ENCODE results near the gene INPP4A. TPM values are rescaled to one million over a fixed set of nuclear protein-coding genes. Genes with fewer than 3 reads are reported as not detected.
A peak's percentile ranks its signal among the peaks of the same experiment; 100 is the strongest.
"Not testable (repeated sequence)": the region's sequence is repeated elsewhere in the genome, so short reads cannot be mapped to it uniquely, and the experiment has no call there.

INPP4A gene
- total and polyA plus RNA-seq, 5 donors, result 5.1 to 18.1 (median 15.8) TPM

GRCh38 chr2:98583276-98583675, 138.6 kb downstream of the INPP4A start:
- intact Hi-C loops (cut with DNase I), result no loop called here
- Histone ChIP-seq H3K27ac (ENCODE audit: low read length) (no peak overlapping the region), H3K27me3 (ENCODE audit: control insufficient read depth, insufficient read depth) (no peaks in the 10 kb centered on the region), H3K9me3 (ENCODE audit: control insufficient read depth, low read length) (no peaks in the 10 kb centered on the region), H3K4me1 (ENCODE audit: control insufficient read depth, insufficient read depth, low read length) (no peaks in the 10 kb centered on the region), H3K4me3 (ENCODE audit: low read length) (no peak overlapping the region)
- DNase-seq (no peak), ATAC-seq (no peak)
- WGBS, result 95% methylated on average over 7 of the region's 7 CpGs

GRCh38 chr2:98583816-98584618, 139.4 kb downstream of the INPP4A start:
- DNase-seq, result no peak
- intact Hi-C loops (cut with DNase I), result no loop called here
- ATAC-seq, result no peak
- WGBS, result 88% methylated on average over 10 of the region's 10 CpGs
- no peak overlapping the region for H3K4me3 ChIP-seq (ENCODE audit: low read length)
- no peaks in the 10 kb centered on the region for H3K9me3 ChIP-seq (ENCODE audit: control insufficient read depth, low read length)
- H3K4me1 ChIP-seq (ENCODE audit: control insufficient read depth, insufficient read depth, low read length), result no peaks in the 10 kb centered on the region
- no peak overlapping the region for H3K27ac ChIP-seq (ENCODE audit: low read length)
- H3K27me3 ChIP-seq (ENCODE audit: control insufficient read depth, insufficient read depth), result no peaks in the 10 kb centered on the region

GRCh38 chr2:98585386-98585785, 140.7 kb downstream of the INPP4A start:
- ATAC-seq, result no peak
- no peaks in the 10 kb centered on the region for H3K4me1 ChIP-seq (ENCODE audit: control insufficient read depth, insufficient read depth, low read length)
- H3K27me3 ChIP-seq (ENCODE audit: control insufficient read depth, insufficient read depth), result no peaks in the 10 kb centered on the region
- no peaks in the 10 kb centered on the region for H3K9me3 ChIP-seq (ENCODE audit: control insufficient read depth, low read length)
- no peak for DNase-seq
- intact Hi-C loops (cut with DNase I), result no loop called here
- 93% methylated on average over 10 of the region's 10 CpGs for WGBS
- no peak overlapping the region for H3K4me3 ChIP-seq (ENCODE audit: low read length)
- no peak overlapping the region for H3K27ac ChIP-seq (ENCODE audit: low read length)

- intact Hi-C loops (cut with DNase I), result no loop called here
- H3K9me3 ChIP-seq (ENCODE audit: control insufficient read depth, low read length), result no peaks in the 10 kb centered on the region
- no peak for ATAC-seq
- no peaks in the 10 kb centered on the region for H3K4me1 ChIP-seq (ENCODE audit: control insufficient read depth, insufficient read depth, low read length)
- DNase-seq, result no peak
- no peaks in the 10 kb centered on the region for H3K27me3 ChIP-seq (ENCODE audit: control insufficient read depth, insufficient read depth)
- WGBS, result 90% methylated on average over 6 of the region's 6 CpGs
- no peak overlapping the region for H3K4me3 ChIP-seq (ENCODE audit: low read length)
- no peak overlapping the region for H3K27ac ChIP-seq (ENCODE audit: low read length)
These were observed 142.0 kb downstream of the INPP4A start for GRCh38 chr2:98586551-98587140.

GRCh38 chr2:98588880-98589431, 144.3 kb downstream of the INPP4A start:
- whole genome bisulfite sequencing, result 85% methylated on average over 4 of the region's 4 CpGs
- Histone ChIP-seq H3K9me3 (ENCODE audit: control insufficient read depth, low read length) (no peaks in the 10 kb centered on the region), H3K4me1 (ENCODE audit: control insufficient read depth, insufficient read depth, low read length) (no peaks in the 10 kb centered on the region), H3K27ac (ENCODE audit: low read length) (no peak overlapping the region), H3K27me3 (ENCODE audit: control insufficient read depth, insufficient read depth) (no peaks in the 10 kb centered on the region), H3K4me3 (ENCODE audit: low read length) (no peak overlapping the region)
- DNase-seq (no peak), ATAC-seq (no peak)
- intact Hi-C loops (cut with DNase I), result no loop called here

GRCh38 chr2:98589489-98589888, 144.8 kb downstream of the INPP4A start:
- intact Hi-C loops (cut with DNase I), result no loop called here
- 97% methylated on average over 4 of the region's 4 CpGs for WGBS
- no peaks in the 10 kb centered on the region for H3K4me1 ChIP-seq (ENCODE audit: control insufficient read depth, insufficient read depth, low read length)
- DNase-seq, result no peak
- no peaks in the 10 kb centered on the region for H3K9me3 ChIP-seq (ENCODE audit: control insufficient read depth, low read length)
- ATAC-seq, result no peak
- no peaks in the 10 kb centered on the region for H3K27me3 ChIP-seq (ENCODE audit: control insufficient read depth, insufficient read depth)
- H3K4me3 ChIP-seq (ENCODE audit: low read length), result no peak overlapping the region
- no peak overlapping the region for H3K27ac ChIP-seq (ENCODE audit: low read length)

GRCh38 chr2:98592565-98592964, 147.9 kb downstream of the INPP4A start:
- intact Hi-C loops (cut with DNase I), result no loop called here
- H3K27ac ChIP-seq (ENCODE audit: low read length), result no peak overlapping the region
- no peak for DNase-seq
- H3K4me1 ChIP-seq (ENCODE audit: control insufficient read depth, insufficient read depth, low read length), result no peaks in the 10 kb centered on the region
- 94% methylated on average over 8 of the region's 8 CpGs for WGBS
- ATAC-seq, result peak in 1 of 2 donors; percentile 22
- H3K27me3 ChIP-seq (ENCODE audit: control insufficient read depth, insufficient read depth), result no peaks in the 10 kb centered on the region
- no peak overlapping the region for H3K4me3 ChIP-seq (ENCODE audit: low read length)
- no peaks in the 10 kb centered on the region for H3K9me3 ChIP-seq (ENCODE audit: control insufficient read depth, low read length)

GRCh38 chr2:98594665-98595064, 150.0 kb downstream of the INPP4A start:
- WGBS, result 90% methylated on average over 2 of the region's 4 CpGs
- ATAC-seq, result not testable (repeated sequence)

GRCh38 chr2:98598781-98599428, 154.2 kb downstream of the INPP4A start:
- no peak for ATAC-seq
- intact Hi-C loops (cut with DNase I), result no loop called here
- H3K4me3 ChIP-seq (ENCODE audit: low read length), result no peak overlapping the region
- H3K9me3 ChIP-seq (ENCODE audit: control insufficient read depth, low read length), result no peaks in the 10 kb centered on the region
- DNase-seq, result no peak
- H3K27me3 ChIP-seq (ENCODE audit: control insufficient read depth, insufficient read depth), result no peaks in the 10 kb centered on the region
- 93% methylated on average over 1 of the region's 1 CpG for WGBS
- no peak overlapping the region for H3K27ac ChIP-seq (ENCODE audit: low read length)
- no peaks in the 10 kb centered on the region for H3K4me1 ChIP-seq (ENCODE audit: control insufficient read depth, insufficient read depth, low read length)

More at GRCh38 chr2:98594665-98595064, 150.0 kb downstream of the INPP4A start:
- intact Hi-C loops (cut with DNase I); H3K27me3 ChIP-seq (ENCODE audit: control insufficient read depth, insufficient read depth); H3K4me1 ChIP-seq (ENCODE audit: control insufficient read depth, insufficient read depth, low read length); DNase-seq; H3K9me3 ChIP-seq (ENCODE audit: control insufficient read depth, low read length); H3K27ac ChIP-seq (ENCODE audit: low read length); H3K4me3 ChIP-seq (ENCODE audit: low read length): not testable (repeated sequence)

GRCh38 chr2:98601532-98602132, 157.0 kb downstream of the INPP4A start:
- intact Hi-C loops (cut with DNase I), result loop anchor here in 2 of 4 donors (10.0 kb wide), 1 partner anchor 187 kb away; no protein-coding TSS in a partner anchor
- Histone ChIP-seq H3K27me3 (ENCODE audit: control insufficient read depth, insufficient read depth) (no peaks in the 10 kb centered on the region), H3K27ac (ENCODE audit: low read length) (no peak overlapping the region), H3K4me3 (ENCODE audit: low read length) (no peak overlapping the region), H3K9me3 (ENCODE audit: control insufficient read depth, low read length) (no peaks in the 10 kb centered on the region), H3K4me1 (ENCODE audit: control insufficient read depth, insufficient read depth, low read length) (peaks cover 2% of the 10 kb centered on the region)
- DNase-seq (no peak), ATAC-seq (peak; percentile 71 to 76)
- WGBS, result 61% methylated on average over 3 of the region's 3 CpGs

Data from right cardiac atrium (tissue), 5 donors.